ENCODE data around the gene CEP78.
A peak's percentile ranks its signal among the peaks of the same experiment; 100 is the strongest.

CEP78 gene

DNA sequence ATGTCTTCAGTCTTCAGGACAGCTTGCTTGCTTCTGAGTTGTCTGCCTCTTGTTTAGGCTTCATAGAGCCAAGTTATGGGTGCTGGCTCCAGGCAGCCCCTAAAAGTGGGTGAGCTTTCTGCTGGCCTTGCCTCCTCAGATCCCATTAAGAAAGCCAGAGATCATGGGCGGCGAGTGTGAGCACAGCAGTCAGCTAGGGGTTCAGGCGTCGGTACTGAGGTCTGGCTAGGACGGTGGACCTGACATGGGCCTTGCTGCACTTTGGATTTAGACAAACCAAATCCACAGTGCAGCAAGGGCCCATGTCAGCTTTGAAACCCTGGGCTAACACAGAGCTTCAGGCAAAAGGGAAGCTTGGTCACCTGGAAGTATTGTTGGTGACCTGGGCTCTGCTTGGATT, 78.7 kb downstream of the CEP78 start:
- H2BK15ac ChIP-seq (ENCODE audit: low read length), result no peak overlapping the region
- no peak for DNase-seq (ENCODE audit: low spot score)

DNA sequence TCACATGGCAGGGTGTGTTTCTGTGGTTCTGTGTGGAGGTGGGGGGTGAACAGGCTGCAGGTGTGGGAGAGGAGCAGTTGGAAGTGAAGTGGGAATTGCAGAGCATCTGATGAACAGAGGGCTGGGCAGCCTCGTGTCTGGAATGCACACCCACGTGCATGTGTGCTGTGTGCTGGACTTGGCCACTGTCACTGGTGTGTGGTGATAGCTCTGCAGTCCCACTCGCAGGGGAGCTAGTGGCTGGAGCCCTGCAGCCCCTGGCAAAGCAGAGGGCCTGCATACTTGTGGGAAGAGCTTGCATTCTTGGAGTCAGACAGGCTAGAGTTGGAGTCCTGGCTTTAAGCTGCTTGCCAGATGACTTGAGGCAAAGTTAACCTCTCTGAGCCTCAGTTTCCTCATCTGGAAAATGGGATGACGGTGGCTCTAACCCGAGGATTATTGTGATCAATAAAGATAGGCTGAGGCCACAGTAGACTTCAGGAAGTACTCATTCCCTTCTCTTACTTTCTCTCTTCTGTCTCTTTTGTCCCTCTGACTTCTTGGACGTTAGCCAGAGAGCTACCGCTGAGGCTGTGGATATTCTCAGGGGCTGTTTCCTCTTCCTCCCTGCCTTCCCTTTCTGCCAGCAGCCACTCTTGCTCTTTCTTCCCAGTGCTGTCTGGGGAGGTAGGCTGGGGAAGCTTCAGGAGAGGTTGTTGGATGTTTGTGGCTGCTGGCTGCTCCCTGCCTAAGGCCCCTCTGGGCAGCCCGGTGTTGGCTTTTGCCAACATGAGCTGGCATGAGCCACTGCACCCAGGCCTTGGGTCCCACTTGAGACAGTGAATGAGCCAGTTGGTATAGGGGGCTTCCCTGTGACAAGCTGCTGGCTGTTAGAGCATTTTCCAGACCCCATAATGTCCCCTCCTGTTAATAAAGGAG, 79.3 kb downstream of the CEP78 start:
- H3K23ac ChIP-seq (ENCODE audit: low read depth, low read length, poor library complexity), result no peak overlapping the region
- WGBS, 2 donors (ENCODE audit: extremely low coverage in 2 of 2, insufficient read length in 2 of 2, insufficient replicate concordance in 1 of 2), result no CpG with 5 or more reads among the region's 8 CpGs
- H3K4me3 ChIP-seq (ENCODE audit: low read length in 2 of 2), result no peak overlapping the region
- no peaks in the 10 kb centered on the region for H3K4me1 ChIP-seq (ENCODE audit: control insufficient read depth in 2 of 2, insufficient read depth in 1 of 2, low read depth in 1 of 2, low read length in 2 of 2)
- no peak overlapping the region for H2BK5ac ChIP-seq (ENCODE audit: low read length)
- H3K18ac ChIP-seq (ENCODE audit: low read length), result no peak overlapping the region
- no peak overlapping the region for H4K91ac ChIP-seq (ENCODE audit: low read depth, low read length, poor library complexity)
- H2BK120ac ChIP-seq (ENCODE audit: low read depth, low read length), result no peak overlapping the region
- no peak overlapping the region for H2BK15ac ChIP-seq (ENCODE audit: low read length)
- H3K14ac ChIP-seq (ENCODE audit: low read length), result no peak overlapping the region
- H3K9me3 ChIP-seq (replicated peaks in 1 of 2; ENCODE audit: control insufficient read depth in 2 of 2, insufficient read depth in 1 of 2, low read depth in 1 of 2, low read length in 2 of 2), result no peaks in the 10 kb centered on the region
- no peak overlapping the region for H2AFZ ChIP-seq (ENCODE audit: low read length)
- H3K27ac ChIP-seq (replicated peaks; ENCODE audit: low read length), result no peak overlapping the region
- no peak overlapping the region for H3K4me2 ChIP-seq (ENCODE audit: insufficient read depth, low read length, poor library complexity, severe bottlenecking)
- no peak overlapping the region for H4K8ac ChIP-seq (ENCODE audit: low read depth, low read length)
- H2AK5ac ChIP-seq (ENCODE audit: low read depth, low read length), result no peak overlapping the region
- no peak for DNase-seq (ENCODE audit: low spot score)
- H3K27me3 ChIP-seq (ENCODE audit: control insufficient read depth in 3 of 3, insufficient read depth in 3 of 3, low read depth in 1 of 3, low read length in 3 of 3), result no peaks in the 10 kb centered on the region
- no peak overlapping the region for H3K4ac ChIP-seq (ENCODE audit: low read length)
- H3K9ac ChIP-seq (ENCODE audit: low read depth, low read length, poor library complexity), result no peak overlapping the region
- H3K36me3 ChIP-seq (replicated peaks in 1 of 2; ENCODE audit: control insufficient read depth in 2 of 2, insufficient read depth in 2 of 2, low read length in 2 of 2), result peaks cover 60 to 95% of the 10 kb centered on the region in 2 donors
- no peak overlapping the region for H2BK12ac ChIP-seq (ENCODE audit: low read length)
- peaks cover 5% of the 10 kb centered on the region for H3K79me1 ChIP-seq (ENCODE audit: low read depth, low read length)

More for the DNA sequence above, 78.7 kb downstream of the CEP78 start:
- Histone ChIP-seq H3K9ac (ENCODE audit: low read depth, low read length, poor library complexity) (peak overlapping the region; percentile 25), H3K14ac (ENCODE audit: low read length) (no peak overlapping the region), H3K36me3 (replicated peaks in 1 of 2; ENCODE audit: control insufficient read depth in 2 of 2, insufficient read depth in 2 of 2, low read length in 2 of 2) (peaks cover 58 to 95% of the 10 kb centered on the region in 2 donors), H3K4me1 (ENCODE audit: control insufficient read depth in 2 of 2, insufficient read depth in 1 of 2, low read depth in 1 of 2, low read length in 2 of 2) (no peaks in the 10 kb centered on the region), H3K27me3 (ENCODE audit: control insufficient read depth in 3 of 3, insufficient read depth in 3 of 3, low read depth in 1 of 3, low read length in 3 of 3) (no peaks in the 10 kb centered on the region), H3K4me3 (ENCODE audit: low read length in 2 of 2) (no peak overlapping the region), H3K4me2 (ENCODE audit: insufficient read depth, low read length, poor library complexity, severe bottlenecking) (no peak overlapping the region), H3K18ac (ENCODE audit: low read length) (peak overlapping the region; percentile 49), H4K8ac (ENCODE audit: low read depth, low read length) (no peak overlapping the region), H2AFZ (ENCODE audit: low read length) (no peak overlapping the region), H2BK12ac (ENCODE audit: low read length) (no peak overlapping the region), H3K23ac (ENCODE audit: low read depth, low read length, poor library complexity) (no peak overlapping the region), H2BK120ac (ENCODE audit: low read depth, low read length) (no peak overlapping the region), H2BK5ac (ENCODE audit: low read length) (no peak overlapping the region), H2AK5ac (ENCODE audit: low read depth, low read length) (no peak overlapping the region), H3K9me3 (replicated peaks in 1 of 2; ENCODE audit: control insufficient read depth in 2 of 2, insufficient read depth in 1 of 2, low read depth in 1 of 2, low read length in 2 of 2) (no peaks in the 10 kb centered on the region), H4K91ac (ENCODE audit: low read depth, low read length, poor library complexity) (no peak overlapping the region), H3K79me1 (ENCODE audit: low read depth, low read length) (peaks cover 5% of the 10 kb centered on the region), H3K27ac (replicated peaks; ENCODE audit: low read length) (no peak overlapping the region), H3K4ac (ENCODE audit: low read length) (no peak overlapping the region)
- WGBS, 2 donors (ENCODE audit: extremely low coverage in 2 of 2, insufficient read length in 2 of 2, insufficient replicate concordance in 1 of 2), result no CpG with 5 or more reads among the region's 5 CpGs

DNA sequence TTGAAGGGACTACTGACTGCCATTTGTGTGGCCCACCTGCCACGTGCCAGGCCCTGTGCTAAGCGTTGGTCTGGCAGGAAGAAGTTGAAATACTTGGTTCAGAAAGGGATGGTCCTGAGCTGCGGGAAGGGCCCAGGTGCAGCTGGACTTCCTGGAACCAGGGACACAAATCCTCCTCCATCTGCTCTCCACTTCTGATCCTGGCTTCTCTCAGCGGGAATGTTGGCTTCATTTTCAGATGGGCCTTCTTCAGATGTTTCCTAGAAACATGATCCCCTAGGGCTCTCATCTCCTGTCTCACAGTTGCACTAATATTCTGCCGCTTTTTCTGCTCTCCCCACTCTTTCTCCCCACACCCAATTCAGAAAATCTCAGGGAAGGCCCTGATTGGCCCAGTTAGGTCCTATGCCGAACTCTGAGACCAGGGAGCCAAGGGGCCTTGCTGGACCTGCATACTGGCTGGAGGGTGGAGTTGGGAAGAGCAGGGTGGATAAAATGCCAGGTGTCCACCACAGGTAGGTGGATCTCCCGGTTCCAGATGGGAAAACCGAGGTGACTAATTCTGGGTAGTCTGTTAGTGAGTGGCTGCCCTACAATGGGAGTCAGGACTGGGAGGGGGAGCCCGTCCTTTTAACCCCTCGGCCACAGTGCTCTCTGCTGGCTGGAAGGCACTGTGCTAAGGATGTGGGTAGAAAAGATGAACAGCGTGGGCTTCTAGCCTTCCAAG, 80.5 kb downstream of the CEP78 start:
- DNase-seq (ENCODE audit: low spot score), result no peak
- no peaks in the 10 kb centered on the region for H3K9me3 ChIP-seq (replicated peaks in 1 of 2; ENCODE audit: control insufficient read depth in 2 of 2, insufficient read depth in 1 of 2, low read depth in 1 of 2, low read length in 2 of 2)
- no CpG with 5 or more reads among the region's 11 CpGs for WGBS, 2 donors (ENCODE audit: extremely low coverage in 2 of 2, insufficient read length in 2 of 2, insufficient replicate concordance in 1 of 2)

More for the DNA sequence above, 80.5 kb downstream of the CEP78 start:
- Histone ChIP-seq H3K4ac (ENCODE audit: low read length) (no peak overlapping the region), H2BK15ac (ENCODE audit: low read length) (no peak overlapping the region), H3K27ac (replicated peaks; ENCODE audit: low read length) (no peak overlapping the region), H2AFZ (ENCODE audit: low read length) (no peak overlapping the region), H3K18ac (ENCODE audit: low read length) (no peak overlapping the region), H3K36me3 (replicated peaks in 1 of 2; ENCODE audit: control insufficient read depth in 2 of 2, insufficient read depth in 2 of 2, low read length in 2 of 2) (peaks cover 58 to 96% of the 10 kb centered on the region in 2 donors), H3K14ac (ENCODE audit: low read length) (no peak overlapping the region), H3K4me3 (ENCODE audit: low read length in 2 of 2) (no peak overlapping the region), H4K91ac (ENCODE audit: low read depth, low read length, poor library complexity) (no peak overlapping the region), H3K27me3 (ENCODE audit: control insufficient read depth in 3 of 3, insufficient read depth in 3 of 3, low read depth in 1 of 3, low read length in 3 of 3) (no peaks in the 10 kb centered on the region), H2BK5ac (ENCODE audit: low read length) (no peak overlapping the region), H3K4me1 (ENCODE audit: control insufficient read depth in 2 of 2, insufficient read depth in 1 of 2, low read depth in 1 of 2, low read length in 2 of 2) (no peaks in the 10 kb centered on the region), H2BK120ac (ENCODE audit: low read depth, low read length) (no peak overlapping the region), H2BK12ac (ENCODE audit: low read length) (no peak overlapping the region), H3K79me1 (ENCODE audit: low read depth, low read length) (peaks cover 5% of the 10 kb centered on the region), H3K23ac (ENCODE audit: low read depth, low read length, poor library complexity) (no peak overlapping the region), H2AK5ac (ENCODE audit: low read depth, low read length) (no peak overlapping the region), H3K4me2 (ENCODE audit: insufficient read depth, low read length, poor library complexity, severe bottlenecking) (no peak overlapping the region), H3K9ac (ENCODE audit: low read depth, low read length, poor library complexity) (no peak overlapping the region), H4K8ac (ENCODE audit: low read depth, low read length) (no peak overlapping the region)
